T-cell (primary cell): ENCODE results near the gene IGFBP3. TPM values are rescaled to one million over a fixed set of nuclear protein-coding genes. Genes with fewer than 3 reads are reported as not detected.
"Not testable (repeated sequence)": the region's sequence is repeated elsewhere in the genome, so short reads cannot be mapped to it uniquely, and the experiment has no call there.

ENCODE experiments used
- ATAC-seq, 4 experiments: fragments of 200-7000 bp in 3 of 4; fragments of 150-1000 bp in 1 of 4; cut with Tn5 transposase; replicated peaks in 1 of 4; 1 replicate in 3 of 4; 2 replicates in 1 of 4; pipeline ENCODE4 v1.10.0; 2021; ENCODE audit warnings: moderate library complexity in 3 of 4, mild to moderate bottlenecking in 2 of 4, moderate number of reproducible peaks in 1 of 4
- CTCF ChIA-PET, 2 donors: fragments of 300-600 bp; sonication (Branson Sonifier 250); formaldehyde crosslinking; loops; one replicate each; lab custom pipeline; 2022; ENCODE audit warnings: antibody characterized with exemption in 2 of 2; lab: Charles Lee
- POLR2A ChIA-PET, 2 donors: fragments of 300-600 bp; sonication (Branson Sonifier 250); formaldehyde crosslinking; loops; one replicate each; lab custom pipeline; 2022; ENCODE audit warnings: antibody characterized with exemption in 2 of 2; lab: Charles Lee
- DNase-seq, 35 experiments: peaks; one replicate each; pipeline versions ENCODE4 v3.0.0 to v3.0.0-alpha.2; 2013 to 2023
- H3K27ac ChIP-seq: one replicate; pipeline ENCODE4 v1.5.1; 2013; ENCODE audit warnings: low read length
- H3K27me3 ChIP-seq, 2 experiments: replicated peaks in 1 of 2; 1 replicate in 1 of 2; 2 replicates in 1 of 2; pipeline versions ENCODE4 v1.6.1 to v1.7.0; 2013; ENCODE audit warnings: low read length in 1 of 2, mixed read lengths in 1 of 2; ENCODE audit not compliant: control insufficient read depth in 2 of 2, insufficient read depth in 2 of 2; ENCODE audit errors: extremely low read depth in 1 of 2
- H3K36me3 ChIP-seq, 2 donors: 1 replicate in 1 of 2; 2 replicates in 1 of 2; pipeline versions ENCODE4 v1.6.1 to v1.7.0; 2013; ENCODE audit warnings: low read length in 1 of 2; ENCODE audit not compliant: control insufficient read depth in 2 of 2, insufficient read depth in 1 of 2; ENCODE audit errors: extremely low read depth in 1 of 2
- H3K4me1 ChIP-seq, 2 experiments: 1 replicate in 1 of 2; 2 replicates in 1 of 2; pipeline versions ENCODE4 v1.6.1 to v1.7.0; 2013; ENCODE audit warnings: low read length in 2 of 2, mixed read lengths in 1 of 2; ENCODE audit not compliant: insufficient read depth in 2 of 2, control insufficient read depth in 1 of 2; ENCODE audit errors: extremely low read depth in 1 of 2
- H3K4me3 ChIP-seq, 2 donors: 1 replicate in 1 of 2; 2 replicates in 1 of 2; pipeline versions ENCODE4 v1.5.1 to v1.7.0; 2013; ENCODE audit warnings: mild to moderate bottlenecking in 2 of 2, low read length in 1 of 2, moderate library complexity in 1 of 2; ENCODE audit not compliant: control insufficient read depth in 1 of 2; ENCODE audit errors: extremely low read depth in 1 of 2
- H3K9me3 ChIP-seq: 2 replicates; pipeline ENCODE4 v1.7.0; 2013
- H3K27ac Mint-ChIP-seq, 2 donors: one replicate each; pipeline ENCODE4 v1.8.0; 2020 to 2021; ENCODE audit warnings: mild to moderate bottlenecking in 2 of 2, mixed read lengths in 2 of 2
- H3K27me3 Mint-ChIP-seq, 2 donors: one replicate each; pipeline ENCODE4 v1.8.0; 2021 to 2022; ENCODE audit warnings: mixed read lengths in 2 of 2
- H3K36me3 Mint-ChIP-seq: one replicate; pipeline ENCODE4 v1.8.0; 2021; ENCODE audit warnings: mixed read lengths
- H3K4me1 Mint-ChIP-seq, 3 donors: one replicate each; pipeline ENCODE4 v1.8.0; 2020 to 2022; ENCODE audit warnings: mixed read lengths in 3 of 3, mild to moderate bottlenecking in 1 of 3
- H3K4me3 Mint-ChIP-seq, 3 donors: one replicate each; pipeline ENCODE4 v1.8.0; 2020 to 2022; ENCODE audit warnings: mild to moderate bottlenecking in 3 of 3, mixed read lengths in 3 of 3, moderate library complexity in 3 of 3
- H3K9me3 Mint-ChIP-seq, 3 donors: one replicate each; pipeline ENCODE4 v1.8.0; 2020 to 2022; ENCODE audit warnings: mixed read lengths in 3 of 3
- WGBS: methylation state at CpG from one replicate; pipeline ENCODE4 v1.1.5; 2013; ENCODE audit warnings: missing lambda C conversion rate; ENCODE audit not compliant: insufficient coverage; 5-methylcytosine and 5-hydroxymethylcytosine counted together
- total RNA-seq, 35 experiments: library from RNA in 6 of 35; stranded (reverse) in 6 of 35; fragments of 120-200 nt in 1 of 35; gene quantifications; one replicate each; pipeline versions ENCODE4 v1.2.1 to v1.2.4 and lab custom pipeline; 2013 to 2026

Gene IGFBP3
- total RNA-seq, 5 donors from 2014 or later (not counting 1 experiment from before 2014, with no cell fraction given): 3.9 to 20.5 (median 8.2) TPM

- Histone ChIP-seq H3K9me3 (no peaks in the 10 kb centered on the region), H3K27ac (no peak overlapping the region), H3K4me3 (no peak overlapping the region), H3K36me3 (no peaks in the 10 kb centered on the region), H3K4me1 (no peaks in the 10 kb centered on the region), H3K27me3 (no peaks in the 10 kb centered on the region)
- POLR2A ChIA-PET: no interaction called here
- CTCF ChIA-PET: no interaction called here
- H3K4me1 Mint-ChIP-seq: no peaks in the 10 kb centered on the region
- no peaks in the 10 kb centered on the region for H3K9me3 Mint-ChIP-seq
- no CpG with 5 or more reads among the region's 6 CpGs for WGBS
- ATAC-seq: no peak
- H3K27me3 Mint-ChIP-seq: peaks cover 0 to 6% of the 10 kb centered on the region in 2 donors
- DNase-seq: no peak
- no peak overlapping the region for H3K4me3 Mint-ChIP-seq
- peaks cover 2% of the 10 kb centered on the region for H3K36me3 Mint-ChIP-seq
- no peak overlapping the region for H3K27ac Mint-ChIP-seq
Observed at GRCh38 chr7:45962861-45963260, 41.8 kb upstream of the IGFBP3 start.

GRCh38 chr7:45957721-45958120 is 36.6 kb upstream of the IGFBP3 start:
- POLR2A ChIA-PET: no interaction called here
- Mint-ChIP-seq H3K4me1 (no peaks in the 10 kb centered on the region), H3K27me3 (no peaks in the 10 kb centered on the region), H3K36me3 (peaks cover 6% of the 10 kb centered on the region), H3K9me3 (peaks cover 0 to 3% (median 2%) of the 10 kb centered on the region in 3 donors), H3K4me3 (no peak overlapping the region), H3K27ac (no peak overlapping the region)
- Histone ChIP-seq H3K9me3 (no peaks in the 10 kb centered on the region), H3K36me3 (no peaks in the 10 kb centered on the region), H3K4me3 (no peak overlapping the region), H3K4me1 (no peaks in the 10 kb centered on the region), H3K27me3 (no peaks in the 10 kb centered on the region), H3K27ac (no peak overlapping the region)
- CTCF ChIA-PET: no interaction called here
- WGBS: no CpG with 5 or more reads among the region's 3 CpGs
- DNase-seq (no peak), ATAC-seq (no peak)

GRCh38 chr7:45955286-45955685 is 34.2 kb upstream of the IGFBP3 start:
- ChIA-PET CTCF (no interaction called here), POLR2A (no interaction called here)
- WGBS: no CpG with 5 or more reads among the region's 1 CpG
- Histone ChIP-seq H3K9me3 (no peaks in the 10 kb centered on the region), H3K36me3 (no peaks in the 10 kb centered on the region), H3K27me3 (no peaks in the 10 kb centered on the region), H3K27ac (no peak overlapping the region), H3K4me3 (no peak overlapping the region), H3K4me1 (no peaks in the 10 kb centered on the region)
- H3K27me3 Mint-ChIP-seq: peaks cover under 1 to 4% of the 10 kb centered on the region in 2 donors
- no peak overlapping the region for H3K27ac Mint-ChIP-seq
- no peak for ATAC-seq
- peaks cover 2 to 4% (median 3%) of the 10 kb centered on the region in 3 donors for H3K9me3 Mint-ChIP-seq
- H3K36me3 Mint-ChIP-seq: peaks cover 4% of the 10 kb centered on the region
- no peak for DNase-seq
- no peaks in the 10 kb centered on the region for H3K4me1 Mint-ChIP-seq
- no peak overlapping the region for H3K4me3 Mint-ChIP-seq

- POLR2A ChIA-PET, H3K27me3 ChIP-seq, H3K27me3 Mint-ChIP-seq, H3K4me1 Mint-ChIP-seq, H3K4me3 Mint-ChIP-seq, H3K9me3 Mint-ChIP-seq, CTCF ChIA-PET, H3K4me1 ChIP-seq, DNase-seq, H3K4me3 ChIP-seq, H3K27ac Mint-ChIP-seq, ATAC-seq, H3K27ac ChIP-seq, H3K9me3 ChIP-seq, H3K36me3 Mint-ChIP-seq, H3K36me3 ChIP-seq: not testable (repeated sequence)
- WGBS: 94% methylated on average over 11 of the region's 23 CpGs
Observed at GRCh38 chr7:45953055-45953454, 32.0 kb upstream of the IGFBP3 start.

- H3K27ac ChIP-seq: no peak overlapping the region
- Mint-ChIP-seq H3K27me3 (no peaks in the 10 kb centered on the region), H3K4me1 (peaks cover 24 to 40% (median 35%) of the 10 kb centered on the region in 3 donors), H3K4me3 (no peak overlapping the region), H3K9me3 (peaks cover 3 to 8% (median 4%) of the 10 kb centered on the region in 3 donors), H3K36me3 (no peaks in the 10 kb centered on the region), H3K27ac (no peak overlapping the region)
- H3K4me1 ChIP-seq: peaks cover 0 to 13% of the 10 kb centered on the region in 2 experiments
- no peaks in the 10 kb centered on the region for H3K27me3 ChIP-seq
- POLR2A ChIA-PET: no interaction called here
- no CpG with 5 or more reads among the region's 6 CpGs for WGBS
- no peak for ATAC-seq
- no peak overlapping the region for H3K4me3 ChIP-seq
- no peaks in the 10 kb centered on the region for H3K9me3 ChIP-seq
- CTCF ChIA-PET: interaction anchor here in 1 of 2 donors (0.6 kb wide), 1 partner anchor 84 kb away, joined by 6 read pairs; no protein-coding TSS in a partner anchor
- DNase-seq: no peak
- H3K36me3 ChIP-seq: no peaks in the 10 kb centered on the region
Observed at GRCh38 chr7:45944058-45944457, 23.0 kb upstream of the IGFBP3 start.

GRCh38 chr7:45940939-45941338 is 19.9 kb upstream of the IGFBP3 start:
- DNase-seq (no peak), ATAC-seq (no peak)
- no peaks in the 10 kb centered on the region for H3K36me3 ChIP-seq
- Mint-ChIP-seq H3K27me3 (peaks cover 3 to 7% of the 10 kb centered on the region in 2 donors), H3K4me1 (peaks cover 28 to 40% (median 35%) of the 10 kb centered on the region in 3 donors), H3K4me3 (peak overlapping the region; percentile 73 to 85 (median 84)), H3K36me3 (no peaks in the 10 kb centered on the region), H3K9me3 (peaks cover 3 to 8% (median 4%) of the 10 kb centered on the region in 3 donors), H3K27ac (peak overlapping the region in 1 of 2 donors; percentile 92)
- ChIA-PET CTCF (interaction anchor here in 1 of 2 donors (1.5 kb wide), 1 partner anchor 19 kb away, joined by 5 read pairs; no protein-coding TSS in a partner anchor), POLR2A (no interaction called here)
- H3K4me1 ChIP-seq: peaks cover 0 to 13% of the 10 kb centered on the region in 2 experiments
- WGBS: 50% methylated on average over 2 of the region's 7 CpGs
- H3K4me3 ChIP-seq: peak overlapping the region in 1 of 2 donors; percentile 50
- H3K27me3 ChIP-seq: no peaks in the 10 kb centered on the region
- H3K27ac ChIP-seq: no peak overlapping the region
- H3K9me3 ChIP-seq: no peaks in the 10 kb centered on the region
